HG02973 (cell line): ENCODE measurements around the gene HTR7.
"Not testable (repeated sequence)": the region's sequence is repeated elsewhere in the genome, so short reads cannot be mapped to it uniquely, and the experiment has no call there.

ENCODE experiments used
- ATAC-seq: cut with Tn5 transposase; IDR thresholded peaks from one replicate; pipeline ENCODE4 v1.9.1; 2021; ENCODE audit warnings: moderate library complexity; ENCODE audit not compliant: unreplicated experiment

HTR7 gene

DNA sequence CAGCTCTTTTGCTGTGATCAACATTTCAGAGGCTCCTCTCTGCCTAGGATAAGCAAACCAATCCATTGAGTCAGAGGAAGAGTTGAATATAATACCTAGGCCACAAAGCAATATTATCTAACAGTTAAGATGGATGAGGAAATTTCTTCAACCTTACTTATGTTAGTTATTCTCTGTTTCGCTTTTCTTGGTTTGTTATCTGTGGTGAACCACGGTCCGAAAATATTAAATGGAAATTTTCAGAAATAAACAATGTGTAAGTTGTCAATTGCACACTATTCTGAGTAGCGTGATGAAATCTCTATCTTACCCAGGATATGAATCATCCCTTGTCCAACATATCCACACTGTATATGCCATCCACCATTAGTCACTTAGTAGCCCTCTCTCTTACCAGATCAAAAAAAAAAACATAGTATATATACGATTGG is 1.5 kb upstream of the HTR7 start:
- no peak for ATAC-seq

DNA sequence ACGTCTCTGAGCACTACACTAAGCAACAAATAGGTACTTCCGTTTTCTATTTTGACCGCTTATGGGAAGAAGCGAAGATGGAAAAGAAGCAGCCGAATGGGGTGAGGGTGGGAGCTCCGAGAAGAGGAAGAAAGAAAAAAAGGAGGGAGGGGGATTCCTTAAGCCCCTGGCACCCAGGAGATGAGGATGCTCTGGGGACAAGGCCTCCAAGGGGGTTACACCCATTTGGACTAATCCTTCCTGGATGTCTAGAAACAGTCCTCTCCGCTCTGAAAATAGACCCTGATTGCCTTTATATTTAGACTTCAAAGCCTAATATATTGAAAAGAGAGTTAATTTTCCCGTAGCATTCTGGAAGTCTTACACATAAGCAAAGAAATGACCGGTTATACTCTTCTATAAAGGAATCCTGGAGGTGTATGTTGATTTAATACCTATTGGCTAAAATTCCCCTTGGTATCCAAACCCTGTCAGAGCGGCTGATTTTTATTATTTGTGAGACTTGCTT is 676 bp upstream of the HTR7 start:
- ATAC-seq, result no peak

DNA sequence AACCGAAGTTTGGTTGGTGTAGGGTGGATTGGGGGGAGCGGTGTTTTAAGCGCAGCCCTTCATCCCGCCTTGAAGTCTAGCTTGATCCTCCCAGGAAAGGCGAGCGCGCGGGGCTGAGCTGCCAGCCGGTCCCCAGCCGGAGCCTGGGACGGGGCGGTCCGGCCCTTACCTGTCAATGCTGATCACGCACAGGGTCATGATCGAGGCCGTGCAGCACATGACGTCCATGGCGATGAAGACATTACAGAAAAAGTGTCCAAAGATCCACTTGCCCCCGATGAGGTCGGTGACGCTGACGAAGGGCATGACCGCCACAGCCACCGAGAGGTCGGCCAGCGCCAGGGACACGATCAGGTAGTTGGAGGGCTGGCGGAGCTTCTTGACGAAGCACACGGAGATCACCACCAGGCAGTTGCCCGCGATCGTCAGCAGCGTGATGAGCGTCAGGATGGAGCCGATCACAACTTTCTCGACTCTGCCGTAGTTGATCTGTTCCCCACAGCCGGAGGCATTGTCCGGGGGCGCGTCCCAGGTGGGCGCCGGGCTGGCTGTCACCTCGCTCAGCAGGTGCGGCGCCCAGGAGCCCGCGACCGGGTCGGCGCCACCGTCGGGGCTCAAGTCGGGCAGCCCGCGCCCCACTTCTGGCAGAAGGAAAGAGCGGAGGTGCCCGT is 740 bp downstream of the HTR7 start:
- no peak for ATAC-seq

DNA sequence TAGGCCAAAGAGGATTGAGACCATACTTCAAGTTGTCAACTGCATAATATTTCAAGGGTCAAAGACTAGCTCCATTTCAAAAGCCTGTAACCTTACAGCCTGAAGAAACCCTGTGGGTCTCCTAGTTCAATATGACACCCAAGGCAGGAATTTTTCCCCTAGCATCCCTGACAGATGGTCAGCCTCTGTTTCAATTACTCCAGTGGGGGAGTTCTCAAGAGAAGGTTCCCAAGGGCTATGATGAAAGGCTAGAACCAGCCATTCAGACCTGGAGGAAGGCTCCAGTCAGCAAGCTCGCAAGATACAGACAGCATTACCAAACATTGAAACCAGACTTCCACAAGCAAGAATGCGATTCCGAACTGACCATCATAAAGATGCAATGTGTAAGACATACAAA is 1.6 kb downstream of the HTR7 start:
- ATAC-seq, result no peak

DNA sequence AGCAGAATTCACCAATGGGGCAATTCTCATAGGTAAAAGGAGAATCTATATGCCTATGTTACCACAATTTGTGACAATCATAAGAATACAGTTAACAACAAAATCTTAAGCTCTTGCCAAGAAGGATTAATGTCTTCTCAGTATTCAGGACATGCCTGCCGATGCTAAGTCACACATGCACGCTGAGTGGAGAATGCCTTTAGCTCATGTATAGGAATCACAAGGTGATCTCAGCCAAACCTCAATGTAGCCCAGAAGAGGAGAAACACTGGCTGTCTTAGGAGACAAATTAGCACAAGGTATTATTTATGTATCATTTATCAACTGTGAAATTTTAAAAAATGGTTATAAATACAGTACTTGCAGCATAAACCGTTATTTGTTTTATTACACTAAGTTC is 2.7 kb downstream of the HTR7 start:
- no peak for ATAC-seq

DNA sequence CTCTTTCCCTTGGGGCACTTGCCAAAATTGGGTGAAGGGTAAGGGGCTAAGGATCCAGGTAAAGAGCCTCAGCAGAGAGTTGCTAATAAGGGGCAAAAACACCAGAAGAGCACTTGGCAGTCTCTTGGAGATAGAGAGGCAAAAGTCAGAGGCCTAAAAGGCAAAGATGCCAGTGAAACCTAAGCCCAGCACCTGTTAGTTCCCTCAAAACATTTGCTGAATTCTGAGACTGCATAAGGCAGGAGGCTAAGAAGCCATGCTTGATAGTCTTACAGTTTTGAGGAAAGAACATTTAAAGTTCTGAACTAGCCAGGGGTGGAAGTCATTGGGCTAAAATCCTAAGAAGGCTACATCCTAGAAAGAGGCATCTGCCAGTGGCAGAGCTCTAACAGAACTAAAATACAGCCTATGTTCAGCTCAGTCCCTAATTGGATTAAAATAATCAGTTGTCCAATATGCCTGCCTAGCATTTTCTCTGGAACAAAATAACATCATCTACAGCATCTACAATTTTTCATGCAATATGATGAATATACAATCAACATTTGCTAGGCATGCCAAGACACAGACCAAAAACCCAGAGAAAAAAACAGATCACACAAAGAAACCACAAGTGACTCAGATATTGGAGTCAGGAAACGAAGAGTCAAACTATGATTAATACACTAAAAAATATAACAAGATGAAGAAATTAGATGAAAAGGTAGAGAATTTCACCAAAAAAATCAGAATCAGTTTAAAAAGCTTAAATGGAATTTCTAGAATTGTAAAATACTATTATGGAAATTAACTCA is 7.7 kb downstream of the HTR7 start:
- no peak for ATAC-seq

DNA sequence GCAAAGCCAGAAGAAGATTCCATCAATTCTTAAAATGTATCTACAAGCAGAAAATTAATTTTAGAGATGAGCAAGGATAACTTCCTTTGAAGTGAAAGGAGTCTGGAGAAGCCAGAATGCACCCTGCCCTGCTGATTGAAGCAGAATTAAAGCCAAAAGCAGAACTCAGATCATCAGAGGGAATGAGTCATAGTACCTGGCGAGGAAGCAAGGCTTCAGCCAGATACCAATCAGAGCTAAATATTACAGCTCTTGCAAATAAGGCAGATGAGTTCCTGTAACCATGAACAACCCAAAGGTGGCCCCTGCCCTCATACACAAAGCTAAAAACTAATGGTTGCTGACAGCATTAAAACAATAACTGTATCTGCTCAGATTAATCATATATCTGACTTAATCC is 10.4 kb downstream of the HTR7 start:
- no peak for ATAC-seq

DNA sequence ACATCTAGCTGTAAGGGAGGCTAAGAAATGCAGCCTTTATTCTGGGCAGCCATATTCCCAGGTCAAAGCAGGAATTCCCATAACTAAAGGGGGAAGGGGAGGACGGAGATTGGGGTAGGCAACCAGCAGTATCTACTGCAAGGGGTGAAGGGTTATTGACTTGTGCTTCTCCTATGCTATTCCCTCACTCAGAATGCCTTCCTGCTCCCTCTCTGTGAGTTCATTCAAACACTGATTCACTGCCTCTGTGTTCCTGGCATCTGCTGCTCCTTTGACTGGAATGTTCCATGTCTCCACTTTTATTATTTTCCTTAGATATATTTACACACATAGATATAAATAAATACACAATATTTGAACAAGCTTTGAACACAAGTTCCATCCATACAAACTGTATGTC is 11.1 kb downstream of the HTR7 start:
- no peak for ATAC-seq

DNA sequence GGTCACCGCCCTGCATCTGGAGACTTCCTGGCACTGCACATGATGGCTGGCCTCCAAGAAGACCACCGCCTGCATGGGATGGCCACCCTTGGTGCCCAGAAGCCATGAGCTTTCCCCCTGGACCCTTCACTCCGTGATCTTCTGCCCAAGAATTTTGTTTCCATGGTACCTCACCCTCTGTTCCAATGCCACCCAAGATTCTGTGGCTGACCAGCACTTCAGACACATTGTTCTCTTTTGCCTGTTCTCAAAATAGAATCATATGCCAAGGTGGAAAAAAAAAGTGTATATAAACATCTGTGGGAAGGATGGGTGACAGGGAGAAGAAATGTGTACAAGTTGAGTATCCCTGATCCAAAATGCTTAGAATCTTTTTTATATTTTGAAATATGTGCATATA is 12.1 kb downstream of the HTR7 start:
- ATAC-seq, result no peak

DNA sequence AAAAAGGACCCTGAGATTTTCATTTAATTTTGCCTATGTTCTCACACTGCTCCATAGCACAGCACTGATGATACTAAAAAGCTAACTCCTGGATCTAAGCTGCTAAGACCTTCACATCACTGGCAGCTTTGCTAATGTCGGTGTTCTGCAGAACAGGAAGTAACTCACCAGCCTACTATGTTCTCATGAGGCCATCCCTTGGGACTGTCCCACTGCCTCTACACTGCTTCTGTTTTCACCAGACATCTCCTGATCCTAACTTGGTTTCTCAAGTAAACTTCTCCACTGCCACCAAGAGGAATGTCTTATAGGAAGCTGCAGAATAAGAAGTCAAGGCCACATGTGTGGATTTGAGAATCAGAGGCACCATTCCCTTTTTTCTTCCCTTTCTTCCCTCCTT is 15.1 kb downstream of the HTR7 start:
- no peak for ATAC-seq

DNA sequence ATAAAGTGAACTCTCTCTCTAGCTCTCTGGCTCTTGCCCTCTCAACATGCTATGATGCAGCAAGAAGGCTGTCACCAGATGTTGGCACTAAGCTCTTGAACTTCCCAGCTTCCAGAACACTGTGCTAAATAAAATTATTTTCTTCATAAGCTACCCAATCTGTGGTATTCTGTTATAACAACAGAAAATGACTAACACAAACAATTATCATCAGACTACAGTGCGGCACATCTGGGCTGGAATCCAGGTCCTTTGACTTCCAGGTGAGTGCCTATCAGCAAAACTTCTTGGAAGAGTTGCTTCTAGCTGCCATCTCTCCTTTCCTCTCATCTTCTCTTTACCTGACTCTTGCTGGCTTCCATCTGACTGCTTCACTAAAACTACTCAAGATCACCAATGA is 20.4 kb downstream of the HTR7 start:
- no peak for ATAC-seq

DNA sequence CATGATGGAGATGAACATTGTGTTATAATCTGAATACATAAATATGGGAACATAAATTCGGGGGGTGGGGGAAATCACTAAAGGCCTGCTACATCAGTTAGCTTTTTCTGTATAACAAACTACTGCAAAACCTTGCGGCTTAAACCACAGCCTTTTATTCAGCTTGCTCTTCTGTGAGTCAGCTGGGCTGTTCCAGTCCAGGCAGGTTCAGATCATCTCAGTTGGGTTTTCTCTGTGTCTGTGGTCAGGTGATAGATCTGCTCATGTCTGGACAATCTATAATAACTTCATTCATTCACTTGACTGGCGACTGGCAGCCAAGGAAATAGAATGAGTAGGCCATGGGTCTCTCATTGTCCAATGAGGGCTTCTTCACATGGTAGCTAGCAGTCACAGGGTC is 23.5 kb downstream of the HTR7 start:
- no peak for ATAC-seq

DNA sequence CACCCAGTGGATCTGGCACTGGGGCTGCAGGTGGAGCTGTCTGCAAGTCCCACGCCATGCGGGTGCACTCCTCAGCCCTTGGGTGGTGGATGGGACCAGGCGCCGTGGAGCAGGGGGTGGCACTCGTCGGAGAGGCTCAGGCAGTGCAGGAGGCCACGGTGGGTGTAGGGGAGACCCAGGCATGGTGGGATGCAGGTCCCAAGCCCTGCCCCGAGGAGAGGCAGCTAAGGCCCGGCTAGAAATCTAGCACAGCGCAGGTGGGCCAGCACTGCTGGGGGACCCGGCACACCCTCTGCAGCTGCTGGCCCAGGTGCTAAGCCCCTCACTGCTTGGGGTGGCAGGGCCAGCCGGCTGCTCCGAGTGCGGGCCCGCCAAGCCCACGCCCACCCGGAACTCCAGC is 25.7 kb downstream of the HTR7 start:
- ATAC-seq, result no peak

DNA sequence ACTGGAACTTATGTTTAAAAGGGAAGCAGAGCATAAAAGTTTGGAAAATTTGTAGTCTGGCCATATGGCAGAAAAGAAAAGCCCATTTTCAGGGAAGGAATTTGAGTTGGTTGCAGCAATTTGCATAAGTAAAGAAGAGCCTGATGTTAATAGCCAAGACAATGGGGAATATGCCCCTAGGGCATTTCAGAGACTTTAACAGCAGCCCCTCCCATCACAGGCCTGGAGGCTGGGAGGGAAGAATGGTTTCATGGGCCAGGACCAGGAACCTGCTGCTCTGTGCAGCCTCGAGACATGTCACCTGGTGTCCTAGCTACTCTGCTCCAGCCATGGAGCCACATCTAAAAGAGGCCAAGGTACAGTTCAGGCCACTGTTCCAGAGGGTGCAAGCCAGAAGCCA is 35.3 kb downstream of the HTR7 start:
- ATAC-seq, result no peak

DNA sequence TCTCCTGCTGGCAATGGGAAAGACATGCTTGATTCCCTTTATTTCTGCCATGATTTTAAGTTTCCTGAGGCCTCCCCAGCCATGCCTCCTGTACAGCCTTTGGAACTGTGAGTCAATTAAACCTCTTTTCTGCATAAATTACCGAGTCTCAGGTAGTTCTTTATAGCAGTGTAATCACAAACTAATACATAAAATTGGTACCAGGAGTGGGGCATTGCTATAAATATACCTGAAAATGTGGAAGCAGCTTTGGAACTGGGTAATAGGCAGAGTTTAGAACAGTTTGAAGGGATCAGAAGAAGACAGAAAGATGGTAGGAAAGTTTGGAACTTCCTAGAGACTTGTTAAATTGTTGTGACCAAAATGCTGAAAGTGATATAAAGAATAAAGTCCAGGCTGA is 36.0 kb downstream of the HTR7 start:
- not testable (repeated sequence) for ATAC-seq

DNA sequence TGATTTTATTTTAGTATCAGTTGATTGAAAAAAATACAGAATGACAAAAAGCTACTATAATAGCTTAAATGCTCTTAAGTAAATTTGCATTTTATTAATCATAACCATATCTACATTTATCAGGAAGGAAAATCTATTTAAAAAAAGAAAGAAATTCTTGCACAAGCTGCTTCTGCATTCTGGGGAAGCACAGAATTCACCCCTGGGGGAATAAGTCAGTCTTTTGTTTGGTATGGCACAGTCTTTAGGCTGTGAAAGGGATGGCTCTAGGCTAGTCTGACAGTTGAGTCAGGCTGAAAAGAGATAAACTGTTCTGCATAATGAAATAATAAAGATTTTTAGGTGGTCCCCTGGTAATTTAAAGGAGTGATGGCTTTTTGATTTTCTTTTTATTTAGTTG is 37.9 kb downstream of the HTR7 start:
- no peak for ATAC-seq

DNA sequence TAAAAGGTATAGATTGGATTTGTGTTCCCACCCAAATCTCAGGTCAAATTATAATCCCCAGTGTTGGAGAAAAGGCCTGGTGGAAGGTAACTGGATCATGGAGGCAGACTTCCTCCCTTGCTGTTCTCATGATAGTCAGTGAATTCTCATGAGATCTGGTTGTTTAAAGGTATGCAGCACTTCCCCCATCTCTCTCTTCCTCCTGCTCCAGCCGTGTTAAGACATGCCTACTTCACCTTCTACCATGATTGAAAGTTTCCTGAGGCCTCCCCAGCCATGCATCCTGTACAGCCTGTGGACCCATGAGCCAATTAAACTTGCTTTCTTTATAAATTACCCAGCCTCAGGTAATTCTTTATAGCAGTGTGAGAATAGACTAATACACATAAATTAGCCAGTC is 39.1 kb downstream of the HTR7 start:
- no peak for ATAC-seq

DNA sequence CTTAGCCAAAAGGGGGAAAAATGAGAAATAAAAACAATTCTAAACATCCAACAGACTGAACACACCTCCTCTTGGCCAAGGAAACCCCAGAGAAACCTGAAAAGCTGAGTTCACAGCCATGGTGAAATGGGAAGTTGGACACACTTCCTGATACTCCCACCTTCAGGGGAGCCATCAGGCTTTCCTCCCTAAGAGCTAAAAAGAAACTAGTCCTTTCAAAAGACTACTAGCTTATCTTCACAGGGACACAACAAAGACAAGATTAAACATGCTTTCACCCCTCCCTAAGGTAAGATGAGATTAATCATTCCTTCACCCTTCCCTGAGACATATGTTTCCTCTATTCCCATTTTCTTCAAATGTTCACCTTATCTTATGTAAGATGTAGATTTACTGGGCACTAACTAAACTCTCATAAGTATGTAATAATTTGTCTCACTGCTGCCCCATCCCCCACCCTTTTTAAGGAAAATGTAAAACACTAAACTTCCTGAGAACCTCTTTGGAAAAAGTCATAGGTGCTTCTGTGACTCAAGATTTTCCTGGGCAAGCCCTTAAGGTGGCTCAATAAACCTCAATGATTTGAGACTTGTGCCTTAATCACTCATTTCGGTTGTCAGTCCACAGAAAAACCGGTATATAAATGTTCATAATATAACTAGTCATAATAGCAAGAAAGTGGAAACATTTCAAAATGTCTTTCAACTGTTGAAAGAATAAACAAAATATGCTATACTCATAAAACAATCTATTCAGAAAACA is 40.5 kb downstream of the HTR7 start:
- no peak for ATAC-seq

DNA sequence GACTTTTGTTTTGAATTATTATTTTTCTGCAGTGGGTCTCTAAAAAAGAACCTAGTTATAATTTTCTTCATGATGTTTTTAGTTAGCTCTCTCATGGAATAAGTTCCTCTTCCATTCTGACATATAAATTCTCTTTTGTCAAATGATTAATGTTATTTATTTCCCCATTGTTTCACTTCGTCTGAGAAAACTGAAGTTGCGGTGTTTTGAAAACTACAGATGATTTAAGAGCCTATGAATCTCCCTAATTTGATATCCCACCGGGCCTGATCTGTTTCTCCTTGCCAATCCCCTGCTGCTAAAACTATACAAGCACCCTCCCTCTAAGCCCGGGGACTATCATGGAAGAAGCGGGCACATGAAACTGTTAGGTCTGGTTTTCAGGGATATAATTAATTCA is 41.4 kb downstream of the HTR7 start:
- ATAC-seq, result no peak

DNA sequence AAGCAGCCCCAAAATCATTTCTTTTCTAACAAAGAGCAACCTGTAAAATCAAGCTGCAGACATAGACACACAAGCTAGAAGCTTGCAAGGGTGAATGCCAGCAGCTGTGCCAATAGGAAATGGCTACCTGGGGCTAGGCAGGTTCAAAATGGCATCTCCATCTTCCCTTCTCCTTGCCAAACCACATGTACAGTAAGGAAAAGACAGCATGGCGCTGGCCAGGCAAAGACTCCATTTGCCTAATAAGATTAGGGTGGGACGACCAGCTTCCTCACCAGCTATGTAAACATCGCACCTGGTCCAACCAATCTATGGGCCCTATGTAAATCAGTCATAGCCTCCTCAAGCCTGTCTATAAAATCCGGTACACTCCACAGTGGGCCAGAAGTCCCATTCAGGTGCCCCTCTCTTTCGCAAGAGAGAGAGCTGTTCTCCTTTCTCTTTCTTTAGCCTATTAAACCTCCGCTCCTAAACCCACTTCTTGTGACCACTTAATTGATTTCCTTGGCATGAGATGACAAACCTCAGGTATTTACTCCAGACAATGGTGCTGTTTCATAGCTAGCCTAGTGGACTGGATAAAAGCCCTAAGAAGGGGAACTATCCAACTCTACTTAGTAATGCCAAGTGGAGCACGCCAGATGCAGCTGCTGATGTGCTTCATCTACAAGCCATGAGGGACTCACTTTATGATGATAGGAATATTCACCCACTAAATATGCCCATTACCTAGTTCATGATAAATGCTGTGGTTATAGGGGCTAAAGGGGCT is 44.1 kb downstream of the HTR7 start:
- ATAC-seq, result no peak

DNA sequence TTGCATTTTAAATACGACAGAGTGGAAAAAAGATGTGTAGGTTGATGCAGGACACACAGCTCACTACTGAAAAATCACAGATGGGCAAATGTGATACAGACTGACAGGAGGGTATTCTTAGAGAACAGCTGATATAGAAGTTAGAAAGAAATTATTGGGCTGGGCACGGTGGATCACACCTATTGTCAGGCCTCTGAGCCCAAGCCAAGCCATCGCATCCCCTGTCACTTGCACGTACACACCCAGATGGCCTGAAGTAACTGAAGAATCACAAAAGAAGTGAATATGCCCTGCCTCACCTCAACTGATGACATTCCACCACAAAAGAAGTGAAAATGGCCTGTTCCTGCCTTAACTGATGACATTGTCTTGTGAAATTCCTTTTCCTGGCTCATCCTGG is 50.7 kb downstream of the HTR7 start:
- ATAC-seq, result not testable (repeated sequence)
